Neuronal stem cell (in vitro differentiated cells): ENCODE data around the gene IQCE.

Experiments
- DNase-seq: peaks from one replicate; pipeline ENCODE4 v3.0.0-alpha.2; 2013; ENCODE audit warnings: low spot score
- H2AFZ ChIP-seq: one replicate; pipeline ENCODE4 v1.6.1; 2013; ENCODE audit warnings: mild to moderate bottlenecking, low read length, inconsistent platforms
- H2AK5ac ChIP-seq: 2 replicates; pipeline ENCODE4 v1.6.1; 2013; ENCODE audit warnings: low read depth, mild to moderate bottlenecking, inconsistent platforms, low read length, moderate library complexity, mixed read lengths
- H2BK120ac ChIP-seq: 2 replicates; pipeline ENCODE4 v1.6.1; 2013; ENCODE audit warnings: low read depth, mild to moderate bottlenecking, inconsistent platforms, low read length, moderate library complexity, mixed read lengths
- H2BK12ac ChIP-seq: one replicate; pipeline ENCODE4 v1.6.1; 2013; ENCODE audit warnings: low read length, inconsistent platforms
- H2BK15ac ChIP-seq: 2 replicates; pipeline ENCODE4 v1.6.1; 2013; ENCODE audit warnings: mild to moderate bottlenecking, low read length, inconsistent platforms, mixed read lengths
- H2BK5ac ChIP-seq: one replicate; pipeline ENCODE4 v1.6.1; 2013; ENCODE audit warnings: inconsistent platforms, mild to moderate bottlenecking, low read length, moderate library complexity
- H3K14ac ChIP-seq: one replicate; pipeline ENCODE4 v1.6.1; 2013; ENCODE audit warnings: low read length, inconsistent platforms
- H3K18ac ChIP-seq: 2 replicates; pipeline ENCODE4 v1.6.1; 2013; ENCODE audit warnings: low read length, inconsistent platforms
- H3K23ac ChIP-seq: 2 replicates; pipeline ENCODE4 v1.6.1; 2013; ENCODE audit warnings: low read depth, mild to moderate bottlenecking, mixed read lengths, low read length, inconsistent platforms; ENCODE audit not compliant: poor library complexity
- H3K27ac ChIP-seq: replicated peaks from 3 replicates; pipeline ENCODE4 v1.5.1; 2013; ENCODE audit warnings: low read length, inconsistent platforms
- H3K27me3 ChIP-seq, 3 experiments: 2 replicates each; pipeline ENCODE4 v1.6.1; 2013; ENCODE audit warnings: low read length in 3 of 3, mild to moderate bottlenecking in 2 of 3, inconsistent platforms in 1 of 3, low read depth in 1 of 3, mixed read lengths in 1 of 3, moderate library complexity in 1 of 3; ENCODE audit not compliant: control insufficient read depth in 3 of 3, insufficient read depth in 3 of 3
- H3K36me3 ChIP-seq, 2 donors: replicated peaks in 1 of 2; 2 replicates each; pipeline ENCODE4 v1.6.1; 2013; ENCODE audit warnings: low read length in 2 of 2; ENCODE audit not compliant: control insufficient read depth in 2 of 2, insufficient read depth in 2 of 2
- H3K4ac ChIP-seq: 2 replicates; pipeline ENCODE4 v1.6.1; 2013; ENCODE audit warnings: inconsistent platforms, mild to moderate bottlenecking, low read length, moderate library complexity
- H3K4me1 ChIP-seq, 2 donors: 1 replicate in 1 of 2; 2 replicates in 1 of 2; pipeline ENCODE4 v1.6.1; 2013; ENCODE audit warnings: low read length in 2 of 2, low read depth in 1 of 2; ENCODE audit not compliant: control insufficient read depth in 2 of 2, insufficient read depth in 1 of 2
- H3K4me2 ChIP-seq: one replicate; pipeline ENCODE4 v1.6.1; 2013; ENCODE audit warnings: mild to moderate bottlenecking, low read length, inconsistent platforms; ENCODE audit not compliant: insufficient read depth, poor library complexity, severe bottlenecking
- H3K4me3 ChIP-seq, 2 donors: 2 replicates each; pipeline ENCODE4 v1.5.1; 2013; ENCODE audit warnings: low read length in 2 of 2, mild to moderate bottlenecking in 2 of 2, inconsistent platforms in 1 of 2, moderate library complexity in 1 of 2
- H3K79me1 ChIP-seq: one replicate; pipeline ENCODE4 v1.6.1; 2013; ENCODE audit warnings: low read depth, mild to moderate bottlenecking, inconsistent platforms, low read length, moderate library complexity
- H3K9ac ChIP-seq: one replicate; pipeline ENCODE4 v1.6.1; 2013; ENCODE audit warnings: mild to moderate bottlenecking, low read depth, low read length, inconsistent platforms; ENCODE audit not compliant: poor library complexity
- H3K9me3 ChIP-seq, 2 donors: replicated peaks in 1 of 2; 2 replicates each; pipeline versions ENCODE3 to v1.6.1; 2013; ENCODE audit warnings: low read length in 2 of 2, mild to moderate bottlenecking in 2 of 2, inconsistent platforms in 1 of 2, low read depth in 1 of 2, mixed read lengths in 1 of 2, moderate library complexity in 1 of 2; ENCODE audit not compliant: control insufficient read depth in 2 of 2, insufficient read depth in 1 of 2
- H4K8ac ChIP-seq: one replicate; pipeline ENCODE4 v1.6.1; 2013; ENCODE audit warnings: low read depth, mild to moderate bottlenecking, inconsistent platforms, low read length, moderate library complexity
- H4K91ac ChIP-seq: one replicate; pipeline ENCODE4 v1.6.1; 2013; ENCODE audit warnings: low read length, low read depth, mild to moderate bottlenecking, inconsistent platforms; ENCODE audit not compliant: poor library complexity
- WGBS, 2 donors: extraction: QIAGEN DNeasy Blood & Tissue Kit; methylation state at CpG; one replicate each; pipeline ENCODE4 v1.1.7; 2013; ENCODE audit warnings: missing lambda C conversion rate in 2 of 2, mixed read lengths in 1 of 2; ENCODE audit not compliant: insufficient read length in 2 of 2, insufficient replicate concordance in 1 of 2; ENCODE audit errors: extremely low coverage in 2 of 2; 5-methylcytosine and 5-hydroxymethylcytosine counted together

Gene IQCE

GRCh38 chr7:2510909-2511768, 47.6 kb upstream of the IQCE start:
- peak overlapping the region; percentile 91 for H2BK12ac ChIP-seq
- peak overlapping the region; percentile 86 for H3K4ac ChIP-seq
- peaks cover 35 to 46% of the 10 kb centered on the region in 2 donors for H3K4me1 ChIP-seq
- WGBS, 2 donors: no CpG with 5 or more reads among the region's 27 CpGs
- H2BK15ac ChIP-seq: peak overlapping the region; percentile 99
- H3K18ac ChIP-seq: peak overlapping the region; percentile 97
- H4K8ac ChIP-seq: no peak overlapping the region
- no peak overlapping the region for H3K27ac ChIP-seq
- peak overlapping the region; percentile 77 for H3K23ac ChIP-seq
- no peak for DNase-seq
- H3K4me2 ChIP-seq: no peak overlapping the region
- H3K79me1 ChIP-seq: no peaks in the 10 kb centered on the region
- peak overlapping the region; percentile 78 for H2AFZ ChIP-seq
- H3K9ac ChIP-seq: peak overlapping the region; percentile 63
- H4K91ac ChIP-seq: peak overlapping the region; percentile 96
- H2BK120ac ChIP-seq: peak overlapping the region; percentile 99
- H3K14ac ChIP-seq: peak overlapping the region; percentile 90
- H3K27me3 ChIP-seq: peaks cover 0 to 12% (median 0%) of the 10 kb centered on the region in 3 experiments
- H2BK5ac ChIP-seq: peak overlapping the region; percentile 97
- H2AK5ac ChIP-seq: peak overlapping the region; percentile 99
- H3K36me3 ChIP-seq: no peaks in the 10 kb centered on the region
- H3K4me3 ChIP-seq: no peak overlapping the region
- peaks cover 0 to 2% of the 10 kb centered on the region in 2 donors for H3K9me3 ChIP-seq

GRCh38 chr7:2511769-2512168, 47.0 kb upstream of the IQCE start:
- Histone ChIP-seq H3K36me3 (no peaks in the 10 kb centered on the region), H3K4me3 (no peak overlapping the region), H2AFZ (peak overlapping the region; percentile 78), H3K9ac (peak overlapping the region; percentile 63), H3K79me1 (no peaks in the 10 kb centered on the region), H3K27ac (no peak overlapping the region), H3K4me2 (no peak overlapping the region), H2BK12ac (peak overlapping the region; percentile 87), H3K9me3 (peaks cover 0 to 2% of the 10 kb centered on the region in 2 donors), H3K4me1 (peaks cover 40 to 52% of the 10 kb centered on the region in 2 donors), H4K91ac (peak overlapping the region; percentile 69), H2BK120ac (peak overlapping the region; percentile 81), H2BK5ac (peak overlapping the region; percentile 97), H2AK5ac (peak overlapping the region; percentile 99), H2BK15ac (peak overlapping the region; percentile 99), H3K4ac (peak overlapping the region; percentile 81), H4K8ac (peak overlapping the region; percentile 48), H3K23ac (peak overlapping the region; percentile 92), H3K14ac (peak overlapping the region; percentile 25), H3K27me3 (peaks cover 0 to 12% (median 0%) of the 10 kb centered on the region in 3 experiments), H3K18ac (peak overlapping the region; percentile 97)
- no CpG with 5 or more reads among the region's 18 CpGs for WGBS, 2 donors
- DNase-seq: no peak

- Histone ChIP-seq H2BK15ac (peak overlapping the region; percentile 99), H3K27me3 (peaks cover 0 to 12% (median 0%) of the 10 kb centered on the region in 3 experiments), H3K18ac (peak overlapping the region; percentile 97), H3K4me1 (peaks cover 44 to 56% of the 10 kb centered on the region in 2 donors), H3K79me1 (no peaks in the 10 kb centered on the region), H2BK5ac (peak overlapping the region; percentile 97), H3K4ac (peak overlapping the region; percentile 81), H3K14ac (peak overlapping the region; percentile 25), H3K4me2 (no peak overlapping the region), H2BK12ac (peak overlapping the region; percentile 87), H4K91ac (peak overlapping the region; percentile 69), H3K27ac (no peak overlapping the region), H2BK120ac (peak overlapping the region; percentile 81), H4K8ac (no peak overlapping the region), H3K4me3 (no peak overlapping the region), H2AK5ac (peak overlapping the region; percentile 99), H3K36me3 (no peaks in the 10 kb centered on the region), H3K23ac (no peak overlapping the region), H2AFZ (peak overlapping the region; percentile 78), H3K9ac (peak overlapping the region; percentile 63), H3K9me3 (peaks cover 0 to 2% of the 10 kb centered on the region in 2 donors)
- no peak for DNase-seq
- WGBS, 2 donors: no CpG with 5 or more reads among the region's 12 CpGs
These were observed 46.6 kb upstream of the IQCE start for GRCh38 chr7:2512179-2512661.

GRCh38 chr7:2512713-2513112, 46.1 kb upstream of the IQCE start:
- Histone ChIP-seq H2AFZ (peak overlapping the region; percentile 23), H4K91ac (no peak overlapping the region), H3K23ac (no peak overlapping the region), H3K4me1 (peaks cover 48 to 61% of the 10 kb centered on the region in 2 donors), H3K9ac (peak overlapping the region; percentile 38), H3K14ac (no peak overlapping the region), H4K8ac (no peak overlapping the region), H2BK120ac (peak overlapping the region; percentile 81), H2AK5ac (peak overlapping the region; percentile 99), H3K27me3 (peaks cover 0 to 12% (median 0%) of the 10 kb centered on the region in 3 experiments), H2BK12ac (no peak overlapping the region), H3K36me3 (no peaks in the 10 kb centered on the region), H3K18ac (peak overlapping the region; percentile 55), H3K79me1 (no peaks in the 10 kb centered on the region), H2BK15ac (peak overlapping the region; percentile 99), H3K27ac (no peak overlapping the region), H2BK5ac (peak overlapping the region; percentile 97), H3K4ac (no peak overlapping the region), H3K9me3 (peaks cover 0 to 2% of the 10 kb centered on the region in 2 donors), H3K4me3 (no peak overlapping the region), H3K4me2 (no peak overlapping the region)
- DNase-seq: no peak
- no CpG with 5 or more reads among the region's 3 CpGs for WGBS, 2 donors
